ENCODE data around the gene CYP4X1.
"Not testable (repeated sequence)": the region's sequence is repeated elsewhere in the genome, so short reads cannot be mapped to it uniquely, and the experiment has no call there.

The CYP4X1 gene

GRCh38 chr1:47023268-47024140, at the start of gene CYP4X1:
CYP4X1 (plus strand) TSS chr1:47023669; CDS start chr1:47023818, 149 bp downstream.
- no peak for DNase-seq (ENCODE audit: low spot score)

- no peak for DNase-seq (ENCODE audit: low spot score)
Measured at GRCh38 chr1:46983166-46983829, 40.2 kb upstream of the CYP4X1 start.

GRCh38 chr1:46983830-46984586, 39.5 kb upstream of the CYP4X1 start:
- no peak for DNase-seq (ENCODE audit: low spot score)

- not testable (repeated sequence) for DNase-seq (ENCODE audit: low spot score)
Measured at GRCh38 chr1:46990541-46990940, 32.9 kb upstream of the CYP4X1 start.

GRCh38 chr1:46991083-46991923, 32.2 kb upstream of the CYP4X1 start:
- DNase-seq (ENCODE audit: low spot score) = no peak

- no peak for DNase-seq (ENCODE audit: low spot score)
Measured at GRCh38 chr1:46996659-46997281, 26.7 kb upstream of the CYP4X1 start.

- DNase-seq (ENCODE audit: low spot score) = no peak
Measured at GRCh38 chr1:47002211-47002610, 21.3 kb upstream of the CYP4X1 start.

- no peak for DNase-seq (ENCODE audit: low spot score)
Measured at GRCh38 chr1:47003896-47004403, 19.5 kb upstream of the CYP4X1 start.

GRCh38 chr1:47006437-47006836, 17.0 kb upstream of the CYP4X1 start:
- DNase-seq (ENCODE audit: low spot score) = not testable (repeated sequence)

GRCh38 chr1:47013293-47013692, 10.2 kb upstream of the CYP4X1 start:
- no peak for DNase-seq (ENCODE audit: low spot score)

GRCh38 chr1:47021070-47021469, 2.4 kb upstream of the CYP4X1 start:
- no peak for DNase-seq (ENCODE audit: low spot score)

GRCh38 chr1:47024141-47024801, 802 bp downstream of the CYP4X1 start:
- no peak for DNase-seq (ENCODE audit: low spot score)

GRCh38 chr1:47030170-47030805, 6.8 kb downstream of the CYP4X1 start:
- DNase-seq (ENCODE audit: low spot score) = no peak

- no peak for DNase-seq (ENCODE audit: low spot score)
Measured at GRCh38 chr1:47031059-47031458, 7.6 kb downstream of the CYP4X1 start.

- DNase-seq (ENCODE audit: low spot score) = no peak
Measured at GRCh38 chr1:47031585-47031984, 8.1 kb downstream of the CYP4X1 start.

- DNase-seq (ENCODE audit: low spot score) = no peak
Measured at GRCh38 chr1:47036764-47037163, 13.3 kb downstream of the CYP4X1 start.

GRCh38 chr1:47059376-47059775, 35.9 kb downstream of the CYP4X1 start:
- DNase-seq (ENCODE audit: low spot score) = no peak

- no peak for DNase-seq (ENCODE audit: low spot score)
Measured at GRCh38 chr1:47067097-47067594, 43.7 kb downstream of the CYP4X1 start, which contains the start of gene CYP4Z1. CYP4Z1 (plus strand) TSS chr1:47067231; CDS start chr1:47067491, 260 bp downstream.

GRCh38 chr1:47069080-47069479, 45.6 kb downstream of the CYP4X1 start:
- not testable (repeated sequence) for DNase-seq (ENCODE audit: low spot score)

Data from left forelimb (tissue), 1 donor.